ENCODE measurements around the gene LAMA4. TPM values are rescaled to one million over a fixed set of nuclear protein-coding genes. Genes with fewer than 3 reads are reported as not detected.

The LAMA4 gene
- total and polyA plus RNA-seq, 4 donors = 2.1 to 6.0 (median 3.5) TPM

GRCh38 chr6:112224088-112224487, 30.3 kb downstream of the LAMA4 start:
- Histone ChIP-seq H3K9ac (ENCODE audit: low read depth in 1 of 2, low read length in 2 of 2) (no peak overlapping the region), H3K36me3 (ENCODE audit: control insufficient read depth in 4 of 4, insufficient read depth in 3 of 4, low read depth in 1 of 4, low read length in 3 of 4) (no peaks in the 10 kb centered on the region), H3K27ac (ENCODE audit: low read depth in 1 of 2, low read length in 2 of 2) (no peak overlapping the region), H3K4me1 (ENCODE audit: control insufficient read depth in 4 of 4, insufficient read depth in 4 of 4, low read length in 3 of 4) (peaks cover 0 to 12% (median 6%) of the 10 kb centered on the region in 4 donors), H3K27me3 (ENCODE audit: control insufficient read depth in 4 of 4, insufficient read depth in 4 of 4, low read length in 3 of 4) (no peaks in the 10 kb centered on the region), H3K4me3 (ENCODE audit: low read depth in 1 of 3, low read length in 3 of 3) (no peak overlapping the region), H3K9me3 (ENCODE audit: control insufficient read depth in 4 of 4, low read length in 3 of 4) (no peaks in the 10 kb centered on the region)
- 97% methylated on average over 2 of the region's 2 CpGs for WGBS
- DNase-seq (ENCODE audit: low spot score) = no peak
- no peak for TF ChIP-seq CTCF (IDR thresholded peaks at IDR 0.05; ENCODE audit: low read depth, low read length, missing input control)

- H3K36me3 ChIP-seq (ENCODE audit: control insufficient read depth in 4 of 4, insufficient read depth in 3 of 4, low read depth in 1 of 4, low read length in 3 of 4) = no peaks in the 10 kb centered on the region
- no peak for DNase-seq (ENCODE audit: low spot score)
- WGBS = 52% methylated on average over 3 of the region's 3 CpGs
- no peaks in the 10 kb centered on the region for H3K9me3 ChIP-seq (ENCODE audit: control insufficient read depth in 4 of 4, low read length in 3 of 4)
- TF ChIP-seq RXRA (IDR thresholded peaks at IDR 0.05) (peak in 1 of 2 donors; percentile 13), FOXA1 (IDR thresholded peaks at IDR 0.05) (no peak), RAD21 (IDR thresholded peaks at IDR 0.05) (no peak), YY1 (IDR thresholded peaks at IDR 0.05) (no peak), SP1 (IDR thresholded peaks at IDR 0.05) (no peak), JUND (IDR thresholded peaks at IDR 0.05) (no peak)
- H3K4me1 ChIP-seq (ENCODE audit: control insufficient read depth in 4 of 4, insufficient read depth in 4 of 4, low read length in 3 of 4) = peaks cover 0 to 12% (median 8%) of the 10 kb centered on the region in 4 donors
- no peaks in the 10 kb centered on the region for H3K27me3 ChIP-seq (ENCODE audit: control insufficient read depth in 4 of 4, insufficient read depth in 4 of 4, low read length in 3 of 4)
- H3K27ac ChIP-seq (ENCODE audit: low read depth in 1 of 2, low read length in 2 of 2) = peak overlapping the region in 1 of 2 donors; percentile 16
- no peak overlapping the region for H3K4me3 ChIP-seq (ENCODE audit: low read depth in 1 of 3, low read length in 3 of 3)
- H3K9ac ChIP-seq (ENCODE audit: low read depth in 1 of 2, low read length in 2 of 2) = no peak overlapping the region
Measured at GRCh38 chr6:112223070-112223861, 31.1 kb downstream of the LAMA4 start.

- H3K9ac ChIP-seq (ENCODE audit: low read depth in 1 of 2, low read length in 2 of 2) = no peak overlapping the region
- no peaks in the 10 kb centered on the region for H3K36me3 ChIP-seq (ENCODE audit: control insufficient read depth in 4 of 4, insufficient read depth in 3 of 4, low read depth in 1 of 4, low read length in 3 of 4)
- TF ChIP-seq HNF4G (IDR thresholded peaks at IDR 0.05) (no peak), ZBTB33 (IDR thresholded peaks at IDR 0.05) (no peak), CTCF (IDR thresholded peaks at IDR 0.05; ENCODE audit: low read depth, low read length, missing input control) (no peak), TAF1 (conservative IDR thresholded peaks at IDR 0.05) (no peak), SP1 (IDR thresholded peaks at IDR 0.05) (no peak), HNF4A (conservative IDR thresholded peaks at IDR 0.05) (no peak), MAX (IDR thresholded peaks at IDR 0.05) (no peak), JUND (IDR thresholded peaks at IDR 0.05) (no peak), FOXA1 (IDR thresholded peaks at IDR 0.05) (no peak), YY1 (IDR thresholded peaks at IDR 0.05) (no peak), REST (IDR thresholded peaks at IDR 0.05) (no peak), RXRA (IDR thresholded peaks at IDR 0.05) (no peak), RAD21 (IDR thresholded peaks at IDR 0.05) (no peak), ATF3 (IDR thresholded peaks at IDR 0.05) (no peak)
- no peak for DNase-seq (ENCODE audit: low spot score)
- H3K27me3 ChIP-seq (ENCODE audit: control insufficient read depth in 4 of 4, insufficient read depth in 4 of 4, low read length in 3 of 4) = no peaks in the 10 kb centered on the region
- 78% methylated on average over 6 of the region's 6 CpGs for WGBS
- H3K27ac ChIP-seq (ENCODE audit: low read depth in 1 of 2, low read length in 2 of 2) = no peak overlapping the region
- H3K9me3 ChIP-seq (ENCODE audit: control insufficient read depth in 4 of 4, low read length in 3 of 4) = no peaks in the 10 kb centered on the region
- H3K4me3 ChIP-seq (ENCODE audit: low read depth in 1 of 3, low read length in 3 of 3) = no peak overlapping the region
- H3K4me1 ChIP-seq (ENCODE audit: control insufficient read depth in 4 of 4, insufficient read depth in 4 of 4, low read length in 3 of 4) = peaks cover 0 to 9% (median 4%) of the 10 kb centered on the region in 4 donors
Measured at GRCh38 chr6:112221981-112222852, 32.1 kb downstream of the LAMA4 start.

Measured in liver (tissue), 9 donors.